AG08395 (cell line): ENCODE results near the gene TMEM51.
A peak's percentile ranks its signal among the peaks of the same experiment; 100 is the strongest.
"Not testable (repeated sequence)": the region's sequence is repeated elsewhere in the genome, so short reads cannot be mapped to it uniquely, and the experiment has no call there.

Source experiments
- DNase-seq: peaks from one replicate; pipeline ENCODE4 v3.0.0; 2012; ENCODE audit warnings: mixed read lengths, low spot score

The TMEM51 gene

GRCh38 chr1:15128077-15128476, 25.5 kb upstream of the TMEM51 start:
- no peak for DNase-seq

DNA sequence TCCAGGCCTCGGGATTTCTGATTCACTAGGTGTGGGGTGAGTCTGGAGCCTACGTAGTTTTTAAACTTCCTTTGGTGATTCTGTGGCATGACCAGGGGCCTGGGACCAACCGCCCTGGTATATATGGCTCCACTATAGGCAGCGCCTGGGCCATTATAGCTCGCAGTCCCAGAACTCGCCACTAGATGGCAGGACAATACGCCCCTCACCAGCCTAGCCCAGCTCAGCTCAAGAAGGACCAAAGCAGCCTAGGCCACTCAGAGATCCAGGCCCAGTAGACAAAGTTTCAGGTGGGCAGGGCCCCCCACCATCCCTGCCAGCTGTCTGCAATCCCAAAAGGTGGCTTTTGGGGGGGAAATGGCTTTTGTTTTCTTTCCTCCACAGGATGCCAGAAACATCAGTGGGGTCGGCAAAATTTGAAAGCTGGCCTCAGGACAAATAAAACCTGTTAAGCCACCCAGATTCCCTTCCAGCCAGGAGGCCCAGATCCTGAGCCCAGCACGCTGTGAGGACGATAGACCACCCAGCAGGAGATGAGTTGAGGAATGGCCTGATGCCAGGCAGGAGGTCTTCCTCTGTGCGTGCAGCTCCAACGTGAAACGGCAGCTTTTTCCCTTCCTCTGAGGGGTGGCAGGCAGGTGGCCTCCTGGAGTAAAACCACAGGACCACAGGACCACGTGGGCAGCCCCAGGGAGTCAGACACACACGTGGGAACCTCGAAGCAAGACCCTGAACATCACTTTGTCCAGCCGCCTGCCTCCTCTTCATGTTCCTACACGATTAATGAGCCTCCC, 24.8 kb upstream of the TMEM51 start:
- DNase-seq, result peak; percentile 89

DNA sequence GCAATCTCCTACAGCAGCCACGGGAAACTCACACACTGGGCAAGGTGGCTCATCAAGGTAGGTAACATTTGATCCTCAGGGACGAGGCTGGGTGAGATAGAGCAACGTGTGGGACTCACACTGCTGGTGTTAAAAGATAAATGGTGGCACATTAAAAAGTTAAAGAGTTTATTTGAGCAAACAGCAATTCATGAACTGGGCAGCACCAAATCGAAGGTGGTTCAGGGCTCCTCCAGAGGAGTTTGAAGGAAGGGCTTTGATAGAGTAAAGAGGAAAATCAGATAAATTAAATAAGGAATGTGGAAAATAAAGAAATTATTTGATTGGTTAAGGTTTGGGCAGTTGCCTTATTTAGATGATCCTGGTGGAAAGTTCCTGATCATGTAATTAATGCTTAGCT, 23.6 kb upstream of the TMEM51 start:
- DNase-seq, result no peak

GRCh38 chr1:15130607-15131006, 22.9 kb upstream of the TMEM51 start:
- DNase-seq, result no peak

- no peak for DNase-seq
Measured at GRCh38 chr1:15132965-15133364, 20.6 kb upstream of the TMEM51 start.

GRCh38 chr1:15134285-15134684, 19.3 kb upstream of the TMEM51 start:
- DNase-seq, result no peak

DNA sequence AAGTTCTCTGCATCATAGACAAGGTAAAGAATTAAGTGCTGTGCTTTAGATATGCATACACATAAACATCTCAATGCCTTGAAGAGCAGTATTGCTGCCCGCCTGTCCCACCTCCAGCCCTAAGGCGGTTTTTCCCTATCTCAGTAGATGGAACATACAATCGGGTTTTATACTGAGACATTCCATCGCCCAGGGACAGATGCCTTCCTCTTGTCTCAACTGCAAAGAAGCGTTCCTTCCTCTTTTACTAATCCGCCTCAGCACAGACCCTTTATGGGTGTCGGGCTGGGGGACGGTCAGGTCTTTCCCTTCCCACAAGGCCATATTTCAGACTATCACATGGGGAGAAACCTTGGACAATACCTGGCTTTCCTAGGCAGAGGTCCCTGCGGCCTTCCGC, 17.9 kb upstream of the TMEM51 start:
- DNase-seq, result not testable (repeated sequence)

DNA sequence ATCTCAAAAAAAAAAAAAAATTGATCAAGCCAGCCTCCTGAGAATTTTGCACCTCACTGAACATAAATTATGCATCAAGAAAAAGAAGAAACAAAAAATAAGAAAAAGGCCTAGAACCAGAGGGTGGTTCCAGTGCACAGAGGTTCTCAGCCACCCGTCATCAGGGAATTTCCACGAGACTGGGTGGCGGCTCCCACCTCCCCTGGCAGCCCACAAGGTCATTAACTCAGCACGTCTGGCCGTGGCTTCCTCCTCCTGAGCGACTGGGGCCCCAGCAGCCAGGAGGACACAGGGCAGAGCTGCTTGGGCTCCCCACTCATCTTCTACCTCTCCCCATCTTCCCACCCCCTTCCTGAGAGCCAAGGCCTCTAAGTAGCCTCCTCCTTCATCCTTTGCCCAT, 15.7 kb upstream of the TMEM51 start:
- DNase-seq, result no peak

GRCh38 chr1:15139654-15140350, 13.7 kb upstream of the TMEM51 start:
- no peak for DNase-seq

DNA sequence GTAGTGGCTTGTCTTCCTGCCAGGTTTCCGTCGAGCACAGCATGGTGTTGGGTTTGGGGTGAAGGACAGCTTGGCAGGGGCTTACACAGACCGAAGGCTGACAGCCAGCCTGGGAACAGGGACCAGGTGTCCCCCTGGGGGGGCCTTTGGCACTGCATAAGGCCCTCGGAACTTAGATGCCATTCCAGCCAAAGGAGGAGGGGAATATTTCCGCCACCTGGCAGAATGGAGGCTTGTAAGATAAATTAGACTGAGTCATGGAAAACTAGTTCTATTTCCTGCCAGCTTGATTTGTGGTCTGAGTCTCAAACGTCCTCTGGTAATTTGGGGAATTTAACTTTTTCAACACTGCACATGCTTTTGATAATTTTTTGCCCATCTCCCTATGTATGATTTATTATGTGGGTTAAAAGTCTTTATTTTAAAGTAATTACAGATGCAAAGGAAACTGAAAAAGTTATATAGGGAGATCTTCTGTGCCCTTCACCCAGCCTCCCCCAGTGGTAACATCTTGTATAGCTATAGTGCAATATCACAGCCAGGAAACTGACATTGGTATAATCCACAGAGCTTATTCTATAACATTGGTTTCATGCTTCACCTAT, 11.5 kb upstream of the TMEM51 start:
- DNase-seq, result peak; percentile 45

GRCh38 chr1:15145327-15145726, 8.2 kb upstream of the TMEM51 start:
- no peak for DNase-seq

GRCh38 chr1:15146142-15146680, 7.3 kb upstream of the TMEM51 start:
- no peak for DNase-seq

DNA sequence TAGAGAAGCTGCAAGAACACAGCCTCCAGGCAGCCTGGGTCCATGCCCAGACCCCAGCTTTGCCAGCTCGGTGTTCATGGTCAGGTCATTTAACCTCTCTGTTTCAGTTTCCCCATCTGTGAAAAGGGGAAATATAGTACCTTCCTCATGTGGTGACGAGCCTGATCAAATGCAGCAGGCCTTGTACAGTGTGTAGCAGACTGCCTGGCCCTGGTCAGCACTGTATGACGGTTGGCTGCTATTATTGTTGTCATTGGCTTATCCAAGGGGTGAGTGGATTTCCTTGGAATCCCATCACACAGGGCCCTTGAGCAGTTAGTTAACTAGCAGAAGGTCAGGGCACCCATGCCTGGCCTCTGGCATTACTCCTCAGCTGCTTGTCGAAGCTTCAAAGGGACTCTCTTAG, 6.6 kb upstream of the TMEM51 start:
- no peak for DNase-seq

DNA sequence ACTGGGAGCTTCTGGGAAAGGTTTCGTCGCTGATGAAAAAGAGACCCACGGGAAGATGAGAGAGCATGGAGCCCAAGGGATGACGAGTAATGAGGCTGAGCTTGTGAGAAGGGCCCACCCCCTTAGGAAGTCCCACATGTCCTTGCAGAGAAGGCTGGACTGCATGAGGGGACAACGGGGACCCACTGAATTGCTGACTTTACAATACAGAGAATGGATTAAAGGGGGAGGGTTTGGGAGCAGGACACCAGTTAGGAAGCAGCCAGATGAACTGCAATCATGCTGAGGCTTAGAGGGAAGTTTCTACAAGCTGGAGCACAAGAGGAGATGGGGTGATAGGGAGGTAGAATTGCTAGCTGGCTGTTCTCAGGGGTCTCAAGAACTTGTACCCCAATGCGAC, 5.5 kb upstream of the TMEM51 start:
- no peak for DNase-seq

GRCh38 chr1:15148475-15148874, 5.1 kb upstream of the TMEM51 start:
- DNase-seq, result no peak

GRCh38 chr1:15148941-15149340, 4.6 kb upstream of the TMEM51 start:
- DNase-seq, result no peak

GRCh38 chr1:15150376-15150775, 3.2 kb upstream of the TMEM51 start:
- DNase-seq, result no peak

- DNase-seq, result no peak
Measured at GRCh38 chr1:15151377-15151806, 2.2 kb upstream of the TMEM51 start.

GRCh38 chr1:15151871-15152270, 1.7 kb upstream of the TMEM51 start:
- DNase-seq, result no peak

DNA sequence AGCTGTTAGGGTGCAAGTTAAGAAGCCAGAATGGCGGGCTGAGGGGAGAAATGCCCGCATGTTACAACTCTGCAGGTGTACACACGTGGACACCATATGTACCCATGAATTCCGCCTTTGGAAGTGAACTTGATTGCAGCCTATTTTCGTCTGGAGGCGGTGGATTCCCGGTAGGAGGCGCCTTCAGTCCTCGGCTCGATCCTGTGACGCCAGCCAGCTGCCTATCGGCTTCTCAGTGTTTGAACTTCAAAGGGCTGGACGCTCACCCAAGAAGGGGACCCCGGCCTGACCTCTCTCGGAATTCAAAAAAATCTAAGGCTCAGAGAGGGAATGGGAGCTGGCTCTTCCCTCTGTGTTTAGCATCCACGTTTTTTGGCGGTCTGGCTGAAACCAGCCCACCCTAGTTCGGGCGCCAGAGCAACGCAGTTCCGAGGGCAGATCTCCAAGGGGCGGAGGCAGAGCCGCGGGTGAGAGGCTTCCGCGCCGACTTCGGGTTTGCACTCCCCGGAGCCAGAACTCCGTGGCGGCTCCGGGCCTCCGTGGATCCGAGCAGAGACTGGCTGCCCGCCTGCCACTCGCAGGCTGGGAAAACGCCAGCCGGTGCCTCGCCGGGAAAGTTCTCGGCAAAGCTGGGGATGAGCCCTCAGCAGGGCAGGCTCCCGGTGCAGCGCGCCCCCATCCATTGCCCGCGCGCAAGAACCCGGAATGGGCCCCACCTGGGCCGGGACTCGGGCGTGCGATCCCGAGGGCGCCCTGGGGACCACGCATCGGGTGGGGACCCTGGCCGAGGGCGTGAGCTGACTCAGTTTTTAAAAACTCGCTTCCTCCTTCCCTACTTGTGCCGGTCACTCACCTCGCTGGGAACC, 996 bp upstream of the TMEM51 start:
- DNase-seq, result peak; percentile 89

DNA sequence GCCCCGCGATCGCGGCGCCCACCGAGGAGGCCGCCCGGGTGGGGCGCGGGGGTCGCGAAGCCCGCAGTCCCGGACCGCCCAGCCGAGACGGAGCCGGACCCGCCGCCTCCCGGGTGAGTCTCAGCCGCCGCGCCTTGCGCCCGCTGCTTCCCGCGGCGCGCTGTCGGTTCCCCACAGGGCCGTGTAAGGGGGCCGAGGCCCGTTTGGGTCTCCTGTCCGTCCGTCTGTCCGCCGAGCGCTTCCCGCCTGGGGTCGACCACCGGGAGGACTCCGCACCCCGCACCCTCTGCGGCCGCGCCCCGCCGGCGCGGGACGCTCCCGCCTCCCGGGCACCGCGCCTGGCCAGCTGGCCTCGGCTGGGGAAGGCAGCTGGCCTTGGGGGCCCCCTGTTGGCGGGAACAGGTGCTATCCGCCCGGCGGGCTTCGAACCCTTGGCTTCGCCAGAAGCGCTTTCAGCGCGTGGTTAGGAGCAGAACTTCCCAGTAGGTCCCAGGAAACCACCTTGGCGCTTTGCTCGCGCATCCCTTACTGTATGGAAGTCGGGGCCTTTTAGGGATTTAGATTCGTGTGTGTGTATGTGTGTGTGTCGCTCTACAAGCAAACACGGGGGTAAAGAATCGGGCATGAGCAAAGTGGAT, 414 bp downstream of the TMEM51 start:
- peak; percentile 67 for DNase-seq
